Stomach (tissue), 19 donors: ENCODE results near the gene WDR59. TPM values are rescaled to one million over a fixed set of nuclear protein-coding genes. Genes with fewer than 3 reads are reported as not detected.

Experiments
- DNase-seq, 2 donors: peaks; one replicate each; pipeline versions ENCODE4 v3.0.0 to v3.0.0-alpha.2; 2013 to 2019
- H3K27ac ChIP-seq, 5 donors: fragments of 200-600 bp in 4 of 5; sonication (generic) in 4 of 5; one replicate each; pipeline ENCODE4 v1.5.1; 2013 to 2019; ENCODE audit warnings: mild to moderate bottlenecking in 1 of 5, moderate library complexity in 1 of 5
- H3K27me3 ChIP-seq, 3 donors: fragments of 200-600 bp; sonication (generic); one replicate each; pipeline ENCODE4 v1.5.1; 2017 to 2019; ENCODE audit warnings: mixed run types in 1 of 3
- H3K36me3 ChIP-seq, 4 donors: fragments of 200-600 bp; sonication (generic); 1 replicate in 3 of 4; 2 replicates in 1 of 4; pipeline ENCODE4 v1.5.1; 2016 to 2019
- H3K4me1 ChIP-seq, 4 donors: fragments of 200-600 bp; sonication (generic); one replicate each; pipeline ENCODE4 v1.5.1; 2016 to 2019
- H3K4me3 ChIP-seq, 4 donors: fragments of 200-600 bp; sonication (generic) in 3 of 4; one replicate each; pipeline ENCODE4 v1.5.1; 2016 to 2019; ENCODE audit warnings: mild to moderate bottlenecking in 1 of 4
- H3K9me3 ChIP-seq, 4 donors: fragments of 200-600 bp; sonication (generic); one replicate each; pipeline ENCODE4 v1.5.1; 2016 to 2019
- CTCF ChIP-seq, 7 experiments: fragments of 450-650 bp in 4 of 7; fragments of 200-600 bp in 3 of 7; sonication (generic) in 3 of 7; IDR thresholded peaks; one replicate each; pipeline ENCODE4 v1.5.1; 2016 to 2019; ENCODE audit warnings: antibody characterized with exemption in 7 of 7, control low read depth in 2 of 7, mild to moderate bottlenecking in 1 of 7
- EP300 ChIP-seq: sonication (generic); formaldehyde crosslinking; IDR thresholded peaks from one replicate; pipeline ENCODE4 v1.6.1; 2017; ENCODE audit warnings: antibody characterized with exemption
- POLR2A ChIP-seq, 4 donors: fragments of 450-650 bp; IDR thresholded peaks; one replicate each; pipeline ENCODE4 v1.6.1; 2016; ENCODE audit warnings: antibody characterized with exemption in 4 of 4, control low read depth in 2 of 4, mild to moderate bottlenecking in 1 of 4, moderate library complexity in 1 of 4
- POLR2AphosphoS5 ChIP-seq, 3 donors: sonication (generic); formaldehyde crosslinking; IDR thresholded peaks; one replicate each; pipeline ENCODE4 v1.6.1; 2016; ENCODE audit warnings: antibody characterized with exemption in 3 of 3
- WGBS, 5 donors: extraction: QIAGEN DNeasy Blood & Tissue Kit in 3 of 5; methylation state at CpG; one replicate each; pipeline versions ENCODE4 v1.1.5 to v1.1.7; 2013 to 2018; 5-methylcytosine and 5-hydroxymethylcytosine counted together
- intact Hi-C: fragments of 100-400 bp; cut with DNase I; formaldehyde crosslinking; loops from one replicate; pipeline ENCODE4 v1.15.1; 2023; ENCODE audit warnings: low total_unique reads
- long read RNA-seq, 10 donors: transcript quantifications; one replicate each; lab custom pipeline, GENCODE V29; 2026
- polyA plus RNA-seq, 3 donors: library from polyadenylated mRNA; stranded (reverse); fragments of 200-250 nt; gene quantifications; one replicate each; pipeline ENCODE4 v1.2.3, GENCODE V29; 2013
- total RNA-seq, 5 donors: library from RNA; depleted of rRNA; stranded (reverse); fragments of >200 nt; gene quantifications; one replicate each; pipeline versions ENCODE4 v1.1.0 to v1.2.3, GENCODE V29; 2014 to 2016
- donor health status: healthy with polysubstance abuse.
- donor health status: Bipolar disorder and iron deficiency.
- donor health status: healthy.

Gene WDR59
- total RNA-seq (100 to 1,000 TPM in 3 of 5 donors, 10 to 100 TPM in 2; 25.5 to 266 (median 105) TPM), polyA plus RNA-seq (10 to 100 TPM; 12.1 to 27.7 (median 22.8) TPM)
- long read RNA-seq, donor 1, partial matches to known transcripts = 24 of 44 reads
- long read RNA-seq, donor 1, other reads (novel, unspliced or antisense) = 20 of 44 reads
- long read RNA-seq, donor 2, partial matches to known transcripts = 17 of 55 reads
- long read RNA-seq, donor 2, other reads (novel, unspliced or antisense) = 36 of 55 reads
- long read RNA-seq, donor 3, full-length matches to known transcripts = 3 of 3 reads
- long read RNA-seq, donor 3, partial matches to known transcripts = 0 of 3 reads
- long read RNA-seq, donor 3, other reads (novel, unspliced or antisense) = 0 of 3 reads
- long read RNA-seq, donor 4 = 0 reads
- long read RNA-seq, donor 5, partial matches to known transcripts = 17 of 17 reads
- long read RNA-seq, donor 5, other reads (novel, unspliced or antisense) = 0 of 17 reads
- long read RNA-seq, donor 6, full-length matches to known transcripts = 7 of 97 reads
- long read RNA-seq, donor 6, partial matches to known transcripts = 90 of 97 reads
- long read RNA-seq, donor 6, other reads (novel, unspliced or antisense) = 0 of 97 reads
- long read RNA-seq, donor 7, partial matches to known transcripts = 46 of 48 reads
- long read RNA-seq, donor 7, other reads (novel, unspliced or antisense) = 0 of 48 reads
- long read RNA-seq, donor 8, full-length matches to known transcripts = 1 of 1 reads
- long read RNA-seq, donor 8, partial matches to known transcripts = 0 of 1 reads
- long read RNA-seq, donor 8, other reads (novel, unspliced or antisense) = 0 of 1 reads
- long read RNA-seq, donor 9, full-length matches to known transcripts = 4 of 4 reads
- long read RNA-seq, donor 9, partial matches to known transcripts = 0 of 4 reads
- long read RNA-seq, donor 9, other reads (novel, unspliced or antisense) = 0 of 4 reads
- long read RNA-seq, donor 10 = 0 reads

- WGBS, 5 donors = 0 to 1% (median 0%) methylated on average over 21 to 68 of the region's 68 CpGs
- intact Hi-C loops = no loop called here
- Histone ChIP-seq H3K9me3 (no peaks in the 10 kb centered on the region), H3K27me3 (no peaks in the 10 kb centered on the region), H3K4me1 (peaks cover 0 to 29% (median 22%) of the 10 kb centered on the region in 4 donors), H3K27ac (peak within 1 kb of the TSS; percentile 57 to 94 (median 85)), H3K4me3 (peak within 1 kb of the TSS; percentile 87 to 100 (median 99)), H3K36me3 (no peaks in the 10 kb centered on the region)
- DNase-seq = peak; percentile 100
- peak in 1 of 4 donors; percentile 35 for TF ChIP-seq POLR2A (IDR thresholded peaks at IDR 0.05)
- TF ChIP-seq EP300 = no peak
- TF ChIP-seq POLR2AphosphoS5 (IDR thresholded peaks at IDR 0.05) = peak; percentile 55 to 92 (median 67)
- no peak for TF ChIP-seq CTCF (IDR thresholded peaks at IDR 0.05)
These were observed at the start of gene WDR59 for GRCh38 chr16:74984529-74985296. Gene WDR59, minus strand, starts transcription at chr16:74985123. Its CDS starts 106 bp downstream, at chr16:74985017.

GRCh38 chr16:75032655-75033054 lies 47.7 kb upstream of the WDR59 start:
- TF ChIP-seq POLR2AphosphoS5 (IDR thresholded peaks at IDR 0.05) (no peak), POLR2A (IDR thresholded peaks at IDR 0.05) (no peak), CTCF (IDR thresholded peaks at IDR 0.05) (no peak), EP300 (no peak)
- H3K36me3 ChIP-seq = no peaks in the 10 kb centered on the region
- intact Hi-C loops = no loop called here
- no peaks in the 10 kb centered on the region for H3K27me3 ChIP-seq
- peaks cover 0 to 19% (median 7%) of the 10 kb centered on the region in 4 donors for H3K4me1 ChIP-seq
- H3K4me3 ChIP-seq = no peak overlapping the region
- H3K9me3 ChIP-seq = peaks cover 0 to 6% (median 0%) of the 10 kb centered on the region in 4 donors
- no peak overlapping the region for H3K27ac ChIP-seq
- DNase-seq = no peak

- no peaks in the 10 kb centered on the region for H3K36me3 ChIP-seq
- DNase-seq = no peak
- no peak overlapping the region for H3K27ac ChIP-seq
- H3K9me3 ChIP-seq = no peaks in the 10 kb centered on the region
- peaks cover 7 to 37% (median 24%) of the 10 kb centered on the region in 4 donors for H3K4me1 ChIP-seq
- intact Hi-C loops = no loop called here
- TF ChIP-seq EP300 (no peak), POLR2A (IDR thresholded peaks at IDR 0.05) (no peak), CTCF (IDR thresholded peaks at IDR 0.05) (no peak), POLR2AphosphoS5 (IDR thresholded peaks at IDR 0.05) (no peak)
- no peaks in the 10 kb centered on the region for H3K27me3 ChIP-seq
- H3K4me3 ChIP-seq = no peak overlapping the region
These were observed 44.9 kb upstream of the WDR59 start for GRCh38 chr16:75029854-75030253.
